K562 (cell line): Measurements from ENCODE around the gene TRIM4. TPM values are rescaled to one million over a fixed set of nuclear protein-coding genes. Genes with fewer than 3 reads are reported as not detected.

ENCODE experiments used
- ATAC-seq: fragments of 200-7000 bp; cut with Tn5 transposase; 3 replicates; pipeline ENCODE4 v1.9.1; 2020; ENCODE audit warnings: moderate library complexity
- BruUV-seq: library from RNA; stranded (reverse); fragments of 400-500 nt; replicated peaks from 2 replicates; lab custom pipeline; 2021; lab: Mats Ljungman, UMichigan
- CTCF ChIA-PET: fragments of 300-600 bp; formaldehyde crosslinking; extraction: SDS; loops from one replicate; lab custom pipeline; 2021; ENCODE audit warnings: low intra/inter-chr PET ratio; lab: Yijun Ruan, JAX
- POLR2A ChIA-PET: fragments of 300-600, 350-650 bp; sonication (Branson Sonifier 250); formaldehyde crosslinking; extraction: SDS; loops from one replicate; lab custom pipeline; 2021; ENCODE audit warnings: antibody characterized with exemption, inconsistent platforms; lab: Yijun Ruan, JAX
- DNase-seq, 4 experiments: peaks; one replicate each; pipeline versions ENCODE4 v3.0.0 to v3.0.0-alpha.2; 2011 to 2018; ENCODE audit warnings: low spot score in 3 of 4, mixed read lengths in 3 of 4; ENCODE audit errors: extremely low read depth in 1 of 4
- FAIRE-seq: peaks from 2 replicates; lab custom pipeline; 2011; peaks lifted over from hg19 to GRCh38; lab: Jason Lieb, UNC
- H2AFZ ChIP-seq: 2 replicates; pipeline ENCODE4 v1.6.0; 2011; ENCODE audit warnings: low read depth, low read length, control low read depth, inconsistent platforms
- H3K27ac ChIP-seq: fragments of 200-600 bp; 3 replicates; pipeline ENCODE4 v1.8.0; 2011; ENCODE audit warnings: low read depth, mild to moderate bottlenecking, control low read depth, inconsistent platforms, low read length, moderate library complexity, mixed read lengths; ENCODE audit errors: extremely low read depth
- H3K27me3 ChIP-seq, 2 experiments: fragments of 300-600 bp in 1 of 2; 2 replicates in 1 of 2; 3 replicates in 1 of 2; pipeline versions ENCODE4 v1.6.0 to v1.8.0; 2011; ENCODE audit warnings: inconsistent platforms in 2 of 2, low read length in 2 of 2, mild to moderate bottlenecking in 1 of 2, mixed read lengths in 1 of 2, moderate library complexity in 1 of 2; ENCODE audit not compliant: control insufficient read depth in 2 of 2, insufficient read depth in 2 of 2
- H3K36me3 ChIP-seq: fragments of 300-600 bp; 3 replicates; pipeline ENCODE4 v1.8.0; 2011; ENCODE audit warnings: mild to moderate bottlenecking, low read length, inconsistent platforms; ENCODE audit not compliant: control insufficient read depth, insufficient read depth
- H3K4me1 ChIP-seq, 2 experiments: fragments of 200-600 bp in 1 of 2; replicated peaks in 1 of 2; 2 replicates in 1 of 2; 3 replicates in 1 of 2; pipeline versions ENCODE4 v1.5.1 to v1.8.0; 2011; ENCODE audit warnings: inconsistent platforms in 2 of 2, low read length in 2 of 2, mild to moderate bottlenecking in 1 of 2, mixed read lengths in 1 of 2, moderate library complexity in 1 of 2; ENCODE audit not compliant: control insufficient read depth in 2 of 2, insufficient read depth in 2 of 2
- H3K4me2 ChIP-seq: 2 replicates; pipeline ENCODE4 v1.6.1; 2011; ENCODE audit warnings: low read length, control low read depth, inconsistent platforms, mixed read lengths; ENCODE audit not compliant: insufficient read depth
- H3K4me3 ChIP-seq: fragments of 200-600 bp; sonication (generic), shearing (Covaris generic); 2 replicates; pipeline ENCODE4 v1.5.1; 2016; ENCODE audit warnings: control low read depth, inconsistent platforms
- H3K79me2 ChIP-seq: fragments of 200-600 bp; 3 replicates; pipeline ENCODE4 v1.8.0; 2011; ENCODE audit warnings: low read length, inconsistent platforms; ENCODE audit not compliant: control insufficient read depth, insufficient read depth
- H3K9ac ChIP-seq, 2 experiments: 2 replicates each; pipeline versions ENCODE4 v1.6.0 to v1.6.1; 2011; ENCODE audit warnings: low read depth in 2 of 2, low read length in 2 of 2, control low read depth in 1 of 2, inconsistent platforms in 1 of 2, mild to moderate bottlenecking in 1 of 2, mixed read lengths in 1 of 2; ENCODE audit not compliant: insufficient read depth in 1 of 2
- H3K9me1 ChIP-seq: one replicate; pipeline ENCODE4 v1.6.0; 2011; ENCODE audit warnings: inconsistent platforms, mild to moderate bottlenecking, low read length, moderate library complexity; ENCODE audit not compliant: control insufficient read depth, insufficient read depth
- H3K9me3 ChIP-seq: replicated peaks from 2 replicates; pipeline ENCODE4 v1.5.1; 2011; ENCODE audit warnings: low read depth, low read length, inconsistent platforms; ENCODE audit not compliant: control insufficient read depth, insufficient read depth
- H4K20me1 ChIP-seq: replicated peaks from 2 replicates; pipeline ENCODE4 v1.6.1; 2011; ENCODE audit warnings: low read length, inconsistent platforms, mixed read lengths; ENCODE audit not compliant: control insufficient read depth, insufficient read depth
- ATF6 ChIP-seq: sonication (generic); formaldehyde crosslinking; IDR thresholded peaks from 2 replicates; pipeline ENCODE4 v1.4.0; 2020; ENCODE audit warnings: mild to moderate bottlenecking, missing genetic modification reagents
- HLTF ChIP-seq: fragments of 450-650 bp; IDR thresholded peaks from 2 replicates; pipeline ENCODE4 v1.6.1; 2016
- HMG20B ChIP-seq: fragments of 250-450 bp; sonication (Bioruptor Pico); IDR thresholded peaks from 2 replicates; pipeline ENCODE4 v1.5.0; 2021; ENCODE audit warnings: mild to moderate bottlenecking
- MYBL2 ChIP-seq, 2 experiments: fragments of 450-650 bp in 1 of 2; sonication (generic) in 1 of 2; formaldehyde crosslinking in 1 of 2; IDR thresholded peaks; 2 replicates each; pipeline versions ENCODE4 v1.6.1 to v1.8.1; 2017 to 2022; ENCODE audit warnings: borderline replicate concordance in 1 of 2, inconsistent platforms in 1 of 2, low read depth in 1 of 2, mild to moderate bottlenecking in 1 of 2, missing genetic modification reagents in 1 of 2, moderate library complexity in 1 of 2
- NEUROD1 ChIP-seq: fragments of 150-350 bp; IDR thresholded peaks from 2 replicates; pipeline ENCODE4 v1.6.1; 2014; ENCODE audit warnings: borderline replicate concordance, low read length, low read depth; ENCODE audit not compliant: partially characterized antibody
- NFYB ChIP-seq: IDR thresholded peaks from 2 replicates; pipeline ENCODE4 v1.6.1; 2011; ENCODE audit warnings: mild to moderate bottlenecking, moderate library complexity; ENCODE audit not compliant: insufficient read length; ENCODE audit errors: extremely low read depth
- NKRF ChIP-seq: fragments of 450-650 bp; IDR thresholded peaks from 2 replicates; pipeline ENCODE4 v1.6.1; 2016; ENCODE audit warnings: borderline replicate concordance
- U2AF1 ChIP-seq: fragments of 200-400 bp; formaldehyde crosslinking; optimal IDR thresholded peaks from 2 replicates; pipeline ENCODE3; 2017; ENCODE audit warnings: mild to moderate bottlenecking, low read depth, low read length, moderate library complexity
- ZNF316 ChIP-seq: fragments of 450-650 bp; IDR thresholded peaks from 2 replicates; pipeline ENCODE4 v1.6.1; 2016
- ZNF449 ChIP-seq: fragments of 250-450 bp; sonication (Bioruptor Pico); IDR thresholded peaks from 2 replicates; pipeline ENCODE4 v1.8.0; 2022; ENCODE audit warnings: moderate library complexity, mild to moderate bottlenecking, inconsistent platforms
- WGBS: fragments of 100-300 bp; shearing (Covaris generic); methylation state at CpG from one replicate; pipeline ENCODE4 v1.1.6; 2016; ENCODE audit warnings: low coverage, mixed read lengths; ENCODE audit not compliant: insufficient coverage; ENCODE audit errors: missing lambda C conversion rate; 5-methylcytosine and 5-hydroxymethylcytosine counted together
- in situ Hi-C: fragments of 300-500 bp; cut with MboI; formaldehyde crosslinking; loops from 4 replicates; pipeline ENCODE4 v1.15.0; 2018; ENCODE audit warnings: inconsistent platforms, mixed read lengths
- intact Hi-C: fragments of 100-400 bp; cut with micrococcal nuclease; formaldehyde crosslinking; loops from 2 replicates; pipeline ENCODE4 v1.14.2; 2022
- polyA plus RNA-seq, 8 experiments: library from polyadenylated mRNA; depleted of rRNA in 4 of 8; stranded (reverse) in 5 of 8; unstranded in 3 of 8; fragments of >200 nt; fragmentation: Nextera tagmentation in 2 of 8; fragmentation: Illumina TruSeq in 1 of 8; extraction: Ambion mirVana in 2 of 8; extraction: Trizol in 1 of 8; gene quantifications; 2 replicates each; pipeline versions ENCODE4 v1.2.1 to v1.2.3, GENCODE V29; 2011 to 2014; ENCODE audit warnings: inconsistent platforms in 1 of 8, missing spikeins in 1 of 8
- total RNA-seq, 7 experiments: library from RNA; depleted of rRNA in 6 of 7; stranded (reverse); fragments of >200 nt in 6 of 7; fragmentation: Illumina TruSeq in 2 of 7; extraction: Trizol in 2 of 7; gene quantifications; 2 replicates each; pipeline versions ENCODE4 v1.2.1 to v1.2.3, GENCODE V29; 2011 to 2021; ENCODE audit warnings: low replicate concordance in 1 of 7

Gene TRIM4
- total and polyA plus RNA-seq, 9 of the 15 experiments (the other 6 are each of a cell fraction or from before 2014, with no cell fraction given): 6.2 to 28.3 (median 22.4) TPM

DNA sequence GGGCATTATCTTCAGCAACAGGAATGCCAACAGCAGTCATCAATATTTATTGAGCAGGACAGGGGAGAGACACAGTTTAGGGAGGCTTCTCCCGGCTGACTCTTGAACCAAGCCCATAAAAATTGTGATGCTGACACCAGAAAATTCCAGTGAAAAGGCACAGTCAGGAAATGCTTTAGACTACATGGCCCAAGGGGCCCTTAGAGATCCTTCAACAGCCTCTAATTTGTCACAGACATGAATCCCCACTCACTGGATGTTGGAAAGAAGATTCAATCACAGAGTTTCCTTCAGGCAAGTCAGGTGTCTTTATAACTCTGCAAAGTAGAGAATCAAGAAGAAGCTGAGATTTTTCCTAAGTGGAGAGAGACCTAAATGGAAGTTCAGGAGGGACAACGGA, 8.9 kb upstream of the TRIM4 start:
- H3K9me3 ChIP-seq: no peaks in the 10 kb centered on the region
- no peak for DNase-seq
- no peak for ATAC-seq
- H3K9ac ChIP-seq: no peak overlapping the region
- H3K9me1 ChIP-seq: no peaks in the 10 kb centered on the region
- H3K4me1 ChIP-seq: peaks cover 4 to 10% of the 10 kb centered on the region in 2 experiments; a peak in 4 of 5 replicates
- ChIA-PET CTCF (interaction anchor here (0.6 to 0.7 kb wide), 3 partner anchors 13 to 200 kb away, joined by 3 to 5 read pairs (median 4); no protein-coding TSS in a partner anchor), POLR2A (interaction anchor here (0.7 to 1.3 kb wide), 3 partner anchors 10 to 462 kb away, joined by 3 read pairs; no protein-coding TSS in a partner anchor)
- H2AFZ ChIP-seq: no peak overlapping the region
- in situ Hi-C loops: no loop called here
- H3K36me3 ChIP-seq: no peaks in the 10 kb centered on the region
- H3K27ac ChIP-seq: no peak overlapping the region
- no peak overlapping the region for H3K4me2 ChIP-seq
- no peak overlapping the region for H3K4me3 ChIP-seq
- H3K79me2 ChIP-seq: no peaks in the 10 kb centered on the region
- H3K27me3 ChIP-seq: peaks cover 6 to 22% of the 10 kb centered on the region in 2 experiments; a peak in 3 of 5 replicates
- 6% methylated on average over 2 of the region's 2 CpGs for WGBS
- intact Hi-C loops: no loop called here
- no peaks in the 10 kb centered on the region for H4K20me1 ChIP-seq
- FAIRE-seq: no peak
- no TSS peak for BruUV-seq
- TF ChIP-seq NEUROD1 (no peak), NFYB (no peak), HLTF (no peak), NKRF (no peak), ATF6 (CRISPR knock-in tag) (no peak), ZNF316 (no peak), ZNF449 (CRISPR knock-in tag) (no peak), HMG20B (CRISPR knock-in tag) (no peak), MYBL2 (IDR thresholded peaks at IDR 0.05; ENCODE audit: low read depth) (no peak), MYBL2 (CRISPR knock-in tag; IDR thresholded peaks at IDR 0.05; ENCODE audit: borderline replicate concordance) (no peak), U2AF1 (no peak)
